H1 (cell line): ENCODE data around the gene TRDN.

Experiments
- CBX8 ChIP-seq: fragments of 300-800, 300-1000 bp; sonication (generic); IDR thresholded peaks from 2 replicates; pipeline ENCODE4 v1.7.1; 2016; ENCODE audit warnings: low read depth, low read length, borderline replicate concordance
- KDM1A ChIP-seq: fragments of 200-600, 300-600 bp; sonication (generic); IDR thresholded peaks from 2 replicates; pipeline ENCODE4 v1.7.1; 2016; ENCODE audit warnings: mild to moderate bottlenecking, low read length, borderline replicate concordance
- POLR2A ChIP-seq, 2 experiments: IDR thresholded peaks; 1 replicate in 1 of 2; 2 replicates in 1 of 2; pipeline ENCODE4 v1.6.1; 2011; ENCODE audit warnings: low read depth in 2 of 2, low read length in 2 of 2, mild to moderate bottlenecking in 2 of 2; ENCODE audit errors: control extremely low read depth in 1 of 2
- TEAD4 ChIP-seq: IDR thresholded peaks from 2 replicates; pipeline ENCODE4 v1.6.1; 2012; ENCODE audit warnings: low read depth, low read length, inconsistent platforms, mixed read lengths
- TF ChIP-seq, protein P1 (sequence below), 3 experiments: IDR thresholded peaks; 1 replicate in 2 of 3; 2 replicates in 1 of 3; pipeline versions ENCODE4 v1.5.1 to v1.6.1; 2011; ENCODE audit warnings: low read length in 3 of 3, mild to moderate bottlenecking in 3 of 3, inconsistent platforms in 2 of 3, low read depth in 1 of 3, moderate library complexity in 1 of 3; ENCODE audit not compliant: insufficient read depth in 1 of 3; ENCODE audit errors: control extremely low read depth in 1 of 3
- TF ChIP-seq, protein P2 (sequence below): IDR thresholded peaks from 2 replicates; pipeline ENCODE4 v1.6.1; 2012; ENCODE audit warnings: inconsistent platforms

DNA sequence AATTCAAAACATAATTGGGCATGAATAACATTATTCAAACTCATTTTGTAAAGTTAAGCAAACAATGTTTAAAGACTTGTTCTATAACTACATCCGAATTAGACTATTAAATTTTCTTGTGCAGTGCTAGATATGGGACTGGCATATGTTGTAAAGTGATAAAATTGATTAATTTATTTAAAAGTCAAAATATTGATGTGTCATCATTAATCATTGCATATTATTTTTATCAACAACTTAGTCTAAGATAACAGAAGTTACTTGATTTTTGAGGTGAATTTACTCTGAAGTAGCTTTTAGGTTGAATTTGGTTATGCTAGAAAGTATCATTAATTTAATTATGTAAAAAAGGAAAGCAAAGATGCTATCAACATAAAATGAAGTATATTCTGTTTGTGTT is 396.1 kb downstream of the TRDN start:
- TF ChIP-seq KDM1A (no peak), CBX8 (no peak), POLR2A (IDR thresholded peaks at IDR 0.05; ENCODE audit: control extremely low read depth in 1 of 2, low read depth in 2 of 2, low read length in 2 of 2) (no peak), TEAD4 (no peak)
- TF ChIP-seq, protein P1, sequence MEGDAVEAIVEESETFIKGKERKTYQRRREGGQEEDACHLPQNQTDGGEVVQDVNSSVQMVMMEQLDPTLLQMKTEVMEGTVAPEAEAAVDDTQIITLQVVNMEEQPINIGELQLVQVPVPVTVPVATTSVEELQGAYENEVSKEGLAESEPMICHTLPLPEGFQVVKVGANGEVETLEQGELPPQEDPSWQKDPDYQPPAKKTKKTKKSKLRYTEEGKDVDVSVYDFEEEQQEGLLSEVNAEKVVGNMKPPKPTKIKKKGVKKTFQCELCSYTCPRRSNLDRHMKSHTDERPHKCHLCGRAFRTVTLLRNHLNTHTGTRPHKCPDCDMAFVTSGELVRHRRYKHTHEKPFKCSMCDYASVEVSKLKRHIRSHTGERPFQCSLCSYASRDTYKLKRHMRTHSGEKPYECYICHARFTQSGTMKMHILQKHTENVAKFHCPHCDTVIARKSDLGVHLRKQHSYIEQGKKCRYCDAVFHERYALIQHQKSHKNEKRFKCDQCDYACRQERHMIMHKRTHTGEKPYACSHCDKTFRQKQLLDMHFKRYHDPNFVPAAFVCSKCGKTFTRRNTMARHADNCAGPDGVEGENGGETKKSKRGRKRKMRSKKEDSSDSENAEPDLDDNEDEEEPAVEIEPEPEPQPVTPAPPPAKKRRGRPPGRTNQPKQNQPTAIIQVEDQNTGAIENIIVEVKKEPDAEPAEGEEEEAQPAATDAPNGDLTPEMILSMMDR (IDR thresholded peaks at IDR 0.05; ENCODE audit: control extremely low read depth in 1 of 3, insufficient read depth in 1 of 3, low read depth in 1 of 3, low read length in 3 of 3) = no peak
- TF ChIP-seq, protein P2, sequence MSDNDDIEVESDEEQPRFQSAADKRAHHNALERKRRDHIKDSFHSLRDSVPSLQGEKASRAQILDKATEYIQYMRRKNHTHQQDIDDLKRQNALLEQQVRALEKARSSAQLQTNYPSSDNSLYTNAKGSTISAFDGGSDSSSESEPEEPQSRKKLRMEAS = no peak
